Parietal lobe (tissue), 1 donor: Measurements from ENCODE around the gene LTO1. TPM values are rescaled to one million over a fixed set of nuclear protein-coding genes. Genes with fewer than 3 reads are reported as not detected.

ENCODE experiments used
- total RNA-seq: library from RNA; depleted of rRNA; stranded (reverse); fragments of >200 nt; gene quantifications from one replicate; pipeline ENCODE4 v1.2.3, GENCODE V29; 2014

The LTO1 gene, protein sequence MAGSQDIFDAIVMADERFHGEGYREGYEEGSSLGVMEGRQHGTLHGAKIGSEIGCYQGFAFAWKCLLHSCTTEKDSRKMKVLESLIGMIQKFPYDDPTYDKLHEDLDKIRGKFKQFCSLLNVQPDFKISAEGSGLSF
- 40.4 TPM for total RNA-seq

DNA sequence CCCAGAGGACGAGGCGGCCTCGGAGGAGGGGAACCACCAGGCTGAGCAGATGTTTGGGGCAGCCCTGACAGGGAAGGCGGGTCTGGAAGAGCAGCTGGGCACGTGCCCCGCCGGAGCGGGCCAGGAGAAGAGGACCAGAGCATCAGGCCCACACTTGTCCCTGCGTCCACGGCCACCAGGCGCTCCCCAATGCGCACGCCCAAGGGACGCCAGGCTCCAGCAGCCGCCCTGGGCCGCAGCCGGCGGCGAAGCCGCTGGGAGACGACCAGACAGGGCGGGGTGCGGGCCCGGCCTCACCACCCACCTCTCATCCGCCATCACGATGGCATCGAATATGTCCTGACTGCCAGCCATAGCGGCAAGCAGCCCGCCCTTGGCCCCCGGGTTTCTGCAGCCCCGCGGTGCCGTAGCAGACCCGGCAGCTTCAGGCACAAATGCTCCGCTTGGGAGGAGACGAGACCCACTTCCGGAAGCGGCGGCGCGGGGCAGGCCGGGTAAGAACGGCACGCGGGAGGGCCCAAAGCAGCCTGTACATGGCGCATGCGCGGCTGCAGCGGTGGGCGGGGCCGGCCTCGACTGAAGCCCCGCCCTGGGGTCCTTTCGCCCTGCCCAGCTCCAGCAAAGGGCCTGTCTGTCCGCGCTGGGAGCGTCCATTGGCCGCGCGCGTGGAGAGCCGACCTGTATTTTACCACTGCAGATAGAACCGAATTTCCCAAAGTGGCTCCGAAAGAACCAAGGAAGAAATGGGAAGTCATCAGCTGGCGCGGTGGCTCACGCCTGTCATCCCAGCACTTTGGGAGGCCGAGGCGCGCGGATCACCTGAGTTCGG is at the start of gene LTO1:
Gene LTO1, minus strand, starts transcription at position 468 of the 829 bp plus-strand sequence. Its CDS starts 114 bp downstream, at position 354.

DNA sequence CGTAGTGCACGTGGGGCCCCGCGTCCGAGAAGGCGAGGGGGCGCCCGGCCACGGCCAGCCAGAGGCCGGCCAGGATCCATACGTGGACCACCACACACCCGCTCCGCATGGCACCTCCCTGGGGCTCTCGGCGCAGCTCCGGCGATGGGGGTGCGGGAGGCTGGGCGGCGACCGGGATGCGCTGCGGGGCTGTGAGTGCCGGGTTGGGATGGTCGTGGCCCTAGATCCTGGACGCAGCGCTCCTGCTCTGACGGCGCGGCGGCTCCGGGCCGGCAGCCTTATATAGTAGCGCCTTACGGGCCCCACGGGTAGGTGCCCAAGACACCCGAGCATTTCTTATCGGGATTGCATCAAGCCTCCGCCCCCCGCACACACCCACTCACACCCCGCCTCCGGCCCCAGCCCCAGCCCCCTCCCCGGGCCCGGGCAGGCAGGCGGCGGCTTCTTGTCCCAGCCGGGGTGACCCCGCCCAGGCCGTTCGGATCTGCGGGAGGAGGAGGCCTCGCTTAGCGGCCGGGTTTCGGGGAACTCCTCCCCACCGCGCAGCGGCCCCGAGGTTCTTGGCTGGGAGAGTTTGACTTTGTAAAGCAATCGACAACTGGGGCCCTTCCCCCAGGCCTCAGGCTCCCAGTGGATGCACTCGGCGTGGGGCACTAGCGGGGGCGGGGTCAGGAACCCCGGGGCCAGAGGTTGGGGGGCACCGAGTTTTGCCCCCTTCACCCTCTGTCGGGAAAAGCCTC is 28.8 kb upstream of the LTO1 start, which contains the start of gene FGF19:
Gene FGF19, minus strand, starts transcription at position 255 of the 740 bp plus-strand sequence. Its CDS starts 146 bp downstream, at position 109.

DNA sequence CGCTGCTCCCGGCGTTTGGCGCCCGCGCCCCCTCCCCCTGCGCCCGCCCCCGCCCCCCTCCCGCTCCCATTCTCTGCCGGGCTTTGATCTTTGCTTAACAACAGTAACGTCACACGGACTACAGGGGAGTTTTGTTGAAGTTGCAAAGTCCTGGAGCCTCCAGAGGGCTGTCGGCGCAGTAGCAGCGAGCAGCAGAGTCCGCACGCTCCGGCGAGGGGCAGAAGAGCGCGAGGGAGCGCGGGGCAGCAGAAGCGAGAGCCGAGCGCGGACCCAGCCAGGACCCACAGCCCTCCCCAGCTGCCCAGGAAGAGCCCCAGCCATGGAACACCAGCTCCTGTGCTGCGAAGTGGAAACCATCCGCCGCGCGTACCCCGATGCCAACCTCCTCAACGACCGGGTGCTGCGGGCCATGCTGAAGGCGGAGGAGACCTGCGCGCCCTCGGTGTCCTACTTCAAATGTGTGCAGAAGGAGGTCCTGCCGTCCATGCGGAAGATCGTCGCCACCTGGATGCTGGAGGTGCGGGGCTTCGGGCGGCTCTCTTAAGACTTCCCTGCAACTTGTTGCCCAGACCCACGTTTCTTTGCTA is 34.1 kb downstream of the LTO1 start, which contains the start of gene CCND1:
Gene CCND1, plus strand, starts transcription at position 162 of the 587 bp plus-strand sequence. Its CDS starts 158 bp downstream, at position 320.

Other genes with a start within 250 kb of the LTO1 start
- gene LINC01488, start 193.7 kb downstream of the LTO1 start, total RNA-seq: not detected
- gene CCND1, start 34.2 kb downstream of the LTO1 start, total RNA-seq: 5.0 TPM
- gene FGF19, start 28.7 kb upstream of the LTO1 start, total RNA-seq: not detected
- not detected for gene FGF4, start 100.0 kb upstream of the LTO1 start, total RNA-seq
- gene FGF3, start 144.1 kb upstream of the LTO1 start, total RNA-seq: not detected